Mesendoderm (in vitro differentiated cells): ENCODE results near the gene QSOX2.

Experiments used
- DNase-seq: peaks from one replicate; pipeline ENCODE4 v3.0.0; 2013
- H2AK5ac ChIP-seq: 2 replicates; pipeline ENCODE4 v1.6.1; 2013; ENCODE audit warnings: low read length, inconsistent platforms
- H2BK120ac ChIP-seq: 2 replicates; pipeline ENCODE4 v1.6.1; 2013; ENCODE audit warnings: low read depth, mild to moderate bottlenecking, low read length, moderate library complexity, mixed read lengths
- H2BK15ac ChIP-seq: replicated peaks from 2 replicates; pipeline ENCODE4 v1.6.1; 2013; ENCODE audit warnings: low read depth, mild to moderate bottlenecking, moderate library complexity
- H2BK5ac ChIP-seq: 2 replicates; pipeline ENCODE4 v1.6.1; 2013; ENCODE audit warnings: low read length, inconsistent platforms
- H3K18ac ChIP-seq: 2 replicates; pipeline ENCODE4 v1.6.1; 2013; ENCODE audit warnings: mild to moderate bottlenecking, low read length, mixed read lengths
- H3K23ac ChIP-seq: one replicate; pipeline ENCODE4 v1.6.1; 2013; ENCODE audit warnings: low read length
- H3K27ac ChIP-seq: 2 replicates; pipeline ENCODE4 v1.5.1; 2013; ENCODE audit warnings: low read depth, mild to moderate bottlenecking, inconsistent platforms, low read length, moderate library complexity
- H3K27me3 ChIP-seq: 2 replicates; pipeline ENCODE4 v1.6.1; 2013; ENCODE audit warnings: low read length, control low read depth, mild to moderate bottlenecking, inconsistent platforms; ENCODE audit not compliant: insufficient read depth, poor library complexity
- H3K36me3 ChIP-seq: 2 replicates; pipeline ENCODE4 v1.6.1; 2013; ENCODE audit warnings: low read length, inconsistent platforms; ENCODE audit not compliant: control insufficient read depth, insufficient read depth
- H3K4ac ChIP-seq: one replicate; pipeline ENCODE4 v1.6.1; 2013; ENCODE audit warnings: low read depth, mild to moderate bottlenecking, low read length, moderate library complexity
- H3K4me1 ChIP-seq: 2 replicates; pipeline ENCODE4 v1.6.1; 2013; ENCODE audit warnings: low read depth, low read length, inconsistent platforms; ENCODE audit not compliant: control insufficient read depth
- H3K4me2 ChIP-seq: 2 replicates; pipeline ENCODE4 v1.6.1; 2013; ENCODE audit warnings: low read length
- H3K4me3 ChIP-seq: 2 replicates; pipeline ENCODE4 v1.5.1; 2013; ENCODE audit warnings: mild to moderate bottlenecking, low read length
- H3K56ac ChIP-seq: one replicate; pipeline ENCODE4 v1.6.1; 2013; ENCODE audit warnings: low read length
- H3K79me1 ChIP-seq: 2 replicates; pipeline ENCODE4 v1.6.1; 2013; ENCODE audit warnings: low read length, inconsistent platforms
- H3K79me2 ChIP-seq: 2 replicates; pipeline ENCODE4 v1.6.1; 2013; ENCODE audit warnings: mild to moderate bottlenecking, low read length; ENCODE audit not compliant: control insufficient read depth, insufficient read depth
- H3K9ac ChIP-seq: 2 replicates; pipeline ENCODE4 v1.6.1; 2013; ENCODE audit warnings: low read length, inconsistent platforms
- H4K5ac ChIP-seq: one replicate; pipeline ENCODE4 v1.6.1; 2013; ENCODE audit warnings: low read length
- H4K8ac ChIP-seq: one replicate; pipeline ENCODE4 v1.6.1; 2013; ENCODE audit warnings: low read depth, mild to moderate bottlenecking, control low read depth, low read length, moderate library complexity
- WGBS: extraction: QIAGEN DNeasy Blood & Tissue Kit; methylation state at CpG from one replicate; pipeline ENCODE4 v1.1.7; 2013; ENCODE audit warnings: low lambda C conversion rate, missing lambda C conversion rate; ENCODE audit not compliant: insufficient coverage; ENCODE audit errors: extremely low coverage; 5-methylcytosine and 5-hydroxymethylcytosine counted together

QSOX2 gene

DNA sequence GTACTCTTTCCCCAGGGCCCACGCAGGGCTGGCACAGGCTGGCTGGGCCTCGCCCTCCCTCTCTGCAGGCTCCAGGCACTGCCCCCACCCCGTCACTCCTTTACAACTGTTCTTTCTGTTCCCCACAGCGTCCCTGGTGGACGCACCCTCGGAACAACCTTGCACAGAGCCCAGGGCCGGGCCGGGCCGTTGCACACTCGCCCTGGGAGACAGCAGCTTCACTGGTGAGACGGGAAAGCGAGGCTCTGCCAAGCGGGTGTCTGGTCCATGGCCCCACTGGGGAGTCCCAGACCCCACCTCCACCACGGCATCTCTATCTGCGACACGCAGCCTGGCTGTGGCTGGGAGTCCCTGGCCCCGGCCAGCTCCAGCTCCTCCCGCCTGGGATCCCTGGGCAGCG, 18.4 kb upstream of the QSOX2 start:
- WGBS: no CpG with 5 or more reads among the region's 19 CpGs
- Histone ChIP-seq H3K23ac (no peak overlapping the region), H3K79me2 (no peaks in the 10 kb centered on the region), H3K4ac (no peak overlapping the region), H3K4me3 (no peak overlapping the region), H3K56ac (no peak overlapping the region), H2AK5ac (no peak overlapping the region), H3K36me3 (no peaks in the 10 kb centered on the region), H4K8ac (no peak overlapping the region), H3K4me1 (no peaks in the 10 kb centered on the region), H3K79me1 (no peaks in the 10 kb centered on the region), H4K5ac (no peak overlapping the region), H3K18ac (no peak overlapping the region), H3K27ac (no peak overlapping the region), H3K4me2 (no peak overlapping the region), H3K9ac (no peak overlapping the region), H3K27me3 (no peaks in the 10 kb centered on the region), H2BK15ac (no peak overlapping the region), H2BK120ac (no peak overlapping the region), H2BK5ac (no peak overlapping the region)
- no peak for DNase-seq

DNA sequence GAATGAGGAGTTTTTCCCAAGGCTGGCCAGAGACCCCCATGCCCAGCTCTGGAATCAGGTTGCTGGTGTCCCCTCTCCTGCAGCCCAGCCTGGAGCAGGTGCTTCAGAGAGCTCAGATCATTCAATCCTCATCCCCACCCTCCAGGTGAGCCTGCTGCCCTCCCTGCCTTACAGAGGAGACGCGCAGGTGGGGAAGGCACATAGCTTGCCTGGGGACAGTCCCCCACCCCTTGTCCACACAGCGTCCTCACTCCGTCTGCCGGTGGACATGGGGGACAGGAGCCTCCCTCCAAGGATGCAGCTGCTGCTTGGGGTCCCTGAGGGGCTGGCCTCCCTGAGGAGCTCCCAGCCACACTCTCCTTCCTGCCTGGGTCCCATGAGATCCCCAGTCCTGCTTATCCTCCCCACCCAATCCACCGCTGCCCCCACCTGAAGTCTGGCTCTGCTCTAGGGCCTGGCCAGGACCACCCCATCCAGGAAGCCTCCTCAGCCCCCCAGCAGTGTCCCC, 17.1 kb upstream of the QSOX2 start:
- no CpG with 5 or more reads among the region's 6 CpGs for WGBS
- no peak overlapping the region for H3K23ac ChIP-seq
- no peaks in the 10 kb centered on the region for H3K4me1 ChIP-seq
- H3K27ac ChIP-seq: no peak overlapping the region
- no peak overlapping the region for H4K8ac ChIP-seq
- H2BK15ac ChIP-seq: no peak overlapping the region
- no peak overlapping the region for H4K5ac ChIP-seq
- no peaks in the 10 kb centered on the region for H3K79me1 ChIP-seq
- no peak overlapping the region for H3K9ac ChIP-seq
- no peak overlapping the region for H3K4me3 ChIP-seq
- no peak overlapping the region for H2AK5ac ChIP-seq
- no peak for DNase-seq
- H2BK120ac ChIP-seq: no peak overlapping the region
- no peaks in the 10 kb centered on the region for H3K27me3 ChIP-seq
- H3K18ac ChIP-seq: no peak overlapping the region
- no peaks in the 10 kb centered on the region for H3K36me3 ChIP-seq
- H3K4me2 ChIP-seq: no peak overlapping the region
- no peak overlapping the region for H2BK5ac ChIP-seq
- no peaks in the 10 kb centered on the region for H3K79me2 ChIP-seq
- no peak overlapping the region for H3K56ac ChIP-seq
- H3K4ac ChIP-seq: no peak overlapping the region

DNA sequence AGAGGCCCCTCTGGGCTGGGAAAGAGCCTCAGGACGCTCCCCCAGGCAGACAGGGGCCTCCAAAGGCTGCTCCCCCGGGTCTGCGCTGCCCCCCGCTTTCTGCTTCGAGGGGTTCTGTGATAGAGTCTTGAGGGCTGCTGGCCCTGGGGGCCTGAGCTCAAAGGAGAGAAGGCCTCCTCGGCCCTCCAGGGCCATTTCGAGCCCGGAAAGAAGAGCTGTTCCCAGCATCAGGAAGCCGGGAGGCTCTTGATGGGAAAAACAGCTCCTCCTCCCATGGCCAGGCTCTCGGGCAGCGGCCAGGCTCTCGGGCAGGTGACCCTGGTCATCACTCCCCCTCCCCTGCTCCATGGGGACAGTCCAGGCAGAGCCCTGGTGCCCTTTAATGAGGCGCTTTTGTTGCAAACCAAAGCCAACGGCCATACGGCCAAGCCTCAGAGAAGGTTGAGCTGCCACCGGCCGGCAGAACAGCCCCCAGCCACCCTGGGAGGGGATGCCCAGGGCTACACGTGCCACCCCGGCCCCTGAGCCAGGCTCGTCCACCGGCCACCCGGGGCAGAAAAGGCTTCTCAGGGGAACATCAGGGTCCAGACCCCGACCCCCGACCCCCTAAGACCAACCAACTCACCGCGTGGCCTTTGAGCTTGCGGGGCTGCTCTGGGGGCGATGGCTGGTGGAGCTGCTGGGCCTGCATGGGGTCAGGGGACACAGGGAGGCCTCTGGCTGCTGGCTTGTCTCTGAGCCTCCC, 16.2 kb upstream of the QSOX2 start:
- Histone ChIP-seq H3K79me2 (no peaks in the 10 kb centered on the region), H3K4ac (no peak overlapping the region), H2BK5ac (no peak overlapping the region), H3K18ac (no peak overlapping the region), H3K27me3 (no peaks in the 10 kb centered on the region), H3K23ac (no peak overlapping the region), H3K4me2 (no peak overlapping the region), H2AK5ac (no peak overlapping the region), H3K79me1 (no peaks in the 10 kb centered on the region), H2BK15ac (no peak overlapping the region), H3K56ac (no peak overlapping the region), H4K8ac (no peak overlapping the region), H2BK120ac (no peak overlapping the region), H3K4me1 (no peaks in the 10 kb centered on the region), H4K5ac (no peak overlapping the region), H3K9ac (no peak overlapping the region), H3K27ac (no peak overlapping the region), H3K36me3 (no peaks in the 10 kb centered on the region), H3K4me3 (no peak overlapping the region)
- no CpG with 5 or more reads among the region's 28 CpGs for WGBS
- no peak for DNase-seq

GRCh38 chr9:136260936-136261472, 15.4 kb upstream of the QSOX2 start:
- no peaks in the 10 kb centered on the region for H3K4me1 ChIP-seq
- no peak overlapping the region for H3K18ac ChIP-seq
- H4K5ac ChIP-seq: no peak overlapping the region
- H3K4me3 ChIP-seq: no peak overlapping the region
- no peaks in the 10 kb centered on the region for H3K79me2 ChIP-seq
- no peaks in the 10 kb centered on the region for H3K36me3 ChIP-seq
- H3K23ac ChIP-seq: no peak overlapping the region
- H3K27me3 ChIP-seq: no peaks in the 10 kb centered on the region
- H3K56ac ChIP-seq: no peak overlapping the region
- no peak for DNase-seq
- H3K79me1 ChIP-seq: no peaks in the 10 kb centered on the region
- H3K4me2 ChIP-seq: no peak overlapping the region
- no peak overlapping the region for H4K8ac ChIP-seq
- WGBS: no CpG with 5 or more reads among the region's 20 CpGs
- no peak overlapping the region for H3K9ac ChIP-seq
- H2BK15ac ChIP-seq: no peak overlapping the region
- no peak overlapping the region for H2AK5ac ChIP-seq
- no peak overlapping the region for H2BK120ac ChIP-seq
- no peak overlapping the region for H3K4ac ChIP-seq
- H3K27ac ChIP-seq: no peak overlapping the region
- no peak overlapping the region for H2BK5ac ChIP-seq

DNA sequence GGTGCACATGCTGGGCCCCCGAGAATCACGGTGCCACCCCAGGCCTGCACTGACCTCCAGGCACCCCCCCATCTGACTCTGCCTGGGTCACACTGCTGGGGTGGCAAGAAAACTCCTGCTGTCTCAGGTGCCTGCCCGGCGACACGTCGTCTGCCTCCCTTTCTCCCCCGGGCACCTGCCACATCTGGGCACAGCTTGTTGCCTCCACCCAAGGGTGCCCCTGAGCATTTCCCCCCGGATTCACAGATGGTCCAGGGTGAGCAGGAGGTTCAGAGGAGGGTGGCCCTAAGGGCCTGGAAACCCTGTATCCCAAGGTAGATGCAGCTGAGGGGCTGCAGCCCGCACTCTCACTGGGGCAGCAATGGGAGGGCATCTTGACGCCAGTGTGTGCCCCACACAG, 14.9 kb upstream of the QSOX2 start:
- H3K27me3 ChIP-seq: no peaks in the 10 kb centered on the region

More for the DNA sequence above, 14.9 kb upstream of the QSOX2 start:
- H3K4me1 ChIP-seq: no peaks in the 10 kb centered on the region
- no peaks in the 10 kb centered on the region for H3K36me3 ChIP-seq
- no CpG with 5 or more reads among the region's 10 CpGs for WGBS
- no peak overlapping the region for H2BK120ac ChIP-seq
- no peak overlapping the region for H3K56ac ChIP-seq
- H4K8ac ChIP-seq: no peak overlapping the region
- no peak overlapping the region for H3K4me2 ChIP-seq
- H3K27ac ChIP-seq: no peak overlapping the region
- H4K5ac ChIP-seq: no peak overlapping the region
- no peak overlapping the region for H2AK5ac ChIP-seq
- no peak overlapping the region for H2BK15ac ChIP-seq
- H3K79me1 ChIP-seq: no peaks in the 10 kb centered on the region
- no peak overlapping the region for H2BK5ac ChIP-seq
- no peak overlapping the region for H3K18ac ChIP-seq
- H3K4me3 ChIP-seq: no peak overlapping the region
- H3K23ac ChIP-seq: no peak overlapping the region
- no peak overlapping the region for H3K4ac ChIP-seq
- H3K79me2 ChIP-seq: no peaks in the 10 kb centered on the region
- no peak for DNase-seq
- H3K9ac ChIP-seq: no peak overlapping the region
